Measurements from ENCODE around the gene FRMD4B.

DNA sequence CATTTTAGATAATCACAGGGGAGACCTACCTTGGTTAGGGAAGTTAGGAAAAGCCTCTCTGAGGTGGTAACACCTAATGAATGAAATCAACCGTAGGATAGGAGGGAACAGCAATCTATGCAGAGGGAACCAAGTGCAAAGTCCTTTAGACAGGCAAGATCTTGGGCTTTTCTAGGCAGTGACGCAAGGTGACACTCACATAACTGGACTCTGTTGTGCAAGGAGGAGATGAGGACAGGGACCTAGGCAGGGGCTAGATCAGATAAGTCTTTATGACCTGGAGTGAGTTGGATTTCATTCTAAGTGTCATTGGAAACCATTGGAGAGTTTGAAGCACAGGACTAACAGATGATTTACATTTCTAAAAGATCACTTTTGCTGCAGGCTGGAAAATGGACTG, 258.9 kb downstream of the FRMD4B start:
- no peak for TF ChIP-seq POLR2A (IDR thresholded peaks at IDR 0.05; ENCODE audit: low read length)
- no peak for TF ChIP-seq GATA1 (IDR thresholded peaks at IDR 0.05; ENCODE audit: low read depth, low read length)

All from erythroblast (primary cell).